Tibial nerve (tissue), 4 donors: ENCODE data around the gene RPP25L. TPM values are rescaled to one million over a fixed set of nuclear protein-coding genes. Genes with fewer than 3 reads are reported as not detected.

Source experiments
- DNase-seq, 2 donors: peaks; one replicate each; pipeline ENCODE4 v3.0.0-alpha.2; 2019; ENCODE audit warnings: low spot score in 2 of 2
- H3K27ac ChIP-seq, 4 donors: fragments of 200-600 bp; sonication (generic) in 3 of 4; one replicate each; pipeline ENCODE4 v1.5.1; 2017 to 2019; ENCODE audit warnings: mild to moderate bottlenecking in 1 of 4
- H3K27me3 ChIP-seq, 2 donors: fragments of 200-600 bp; sonication (generic) in 1 of 2; one replicate each; pipeline versions ENCODE4 v1.5.1 to v1.6.0; 2017 to 2019
- H3K36me3 ChIP-seq, 3 donors: fragments of 200-600 bp; sonication (generic); one replicate each; pipeline ENCODE4 v1.5.1; 2018 to 2019
- H3K4me1 ChIP-seq, 4 donors: fragments of 200-600 bp; sonication (generic) in 3 of 4; one replicate each; pipeline ENCODE4 v1.5.1; 2017 to 2019
- H3K4me3 ChIP-seq, 4 donors: fragments of 200-600 bp; sonication (generic) in 3 of 4; one replicate each; pipeline ENCODE4 v1.5.1; 2017 to 2019; ENCODE audit warnings: mild to moderate bottlenecking in 1 of 4, moderate library complexity in 1 of 4
- H3K9me3 ChIP-seq, 4 donors: fragments of 200-600 bp; sonication (generic) in 3 of 4; one replicate each; pipeline ENCODE4 v1.5.1; 2017 to 2019
- CTCF ChIP-seq, 5 experiments: fragments of 200-600 bp in 3 of 5; fragments of 450-650 bp in 2 of 5; sonication (generic) in 3 of 5; IDR thresholded peaks; one replicate each; pipeline ENCODE4 v1.5.1; 2016 to 2019; ENCODE audit warnings: antibody characterized with exemption in 5 of 5, mild to moderate bottlenecking in 3 of 5, moderate library complexity in 2 of 5
- EP300 ChIP-seq, 2 donors: sonication (generic); formaldehyde crosslinking; IDR thresholded peaks; one replicate each; pipeline ENCODE4 v1.6.1; 2017; ENCODE audit warnings: antibody characterized with exemption in 2 of 2, mild to moderate bottlenecking in 1 of 2
- POLR2A ChIP-seq, 2 donors: fragments of 450-650 bp; IDR thresholded peaks; one replicate each; pipeline ENCODE4 v1.6.1; 2017; ENCODE audit warnings: antibody characterized with exemption in 2 of 2, mild to moderate bottlenecking in 2 of 2, moderate library complexity in 2 of 2
- WGBS, 2 donors: methylation state at CpG; one replicate each; pipeline ENCODE4 v1.1.5; 2018; 5-methylcytosine and 5-hydroxymethylcytosine counted together
- total RNA-seq, 4 donors: library from RNA; depleted of rRNA; stranded (reverse); fragments of >200 nt; gene quantifications; one replicate each; pipeline ENCODE4 v1.1.0, GENCODE V29; 2016

The RPP25L gene
- total RNA-seq, 4 donors from 2014 or later = 31.4 to 45.9 (median 45.4) TPM

GRCh38 chr9:34592895-34593601, 18.8 kb downstream of the RPP25L start:
- Histone ChIP-seq H3K4me1 (peaks cover 0 to 63% (median 44%) of the 10 kb centered on the region in 4 donors), H3K27me3 (peaks cover 0 to 28% of the 10 kb centered on the region in 2 donors), H3K9me3 (no peaks in the 10 kb centered on the region), H3K4me3 (no peak overlapping the region), H3K36me3 (no peaks in the 10 kb centered on the region), H3K27ac (peak overlapping the region; percentile 29 to 89 (median 77))
- peak; percentile 48 to 61 for DNase-seq
- WGBS, 2 donors = 4% methylated on average over 24 to 26 of the region's 26 CpGs
- TF ChIP-seq POLR2A (IDR thresholded peaks at IDR 0.05) (no peak), EP300 (IDR thresholded peaks at IDR 0.05) (peak in 1 of 2 donors; percentile 64)

- Histone ChIP-seq H3K9me3 (no peaks in the 10 kb centered on the region), H3K4me1 (peaks cover 0 to 63% (median 44%) of the 10 kb centered on the region in 4 donors), H3K4me3 (peak overlapping the region in 3 of 4 donors; percentile 37 to 75 (median 48)), H3K27ac (peak overlapping the region; percentile 29 to 89 (median 77)), H3K27me3 (peaks cover 0 to 28% of the 10 kb centered on the region in 2 donors), H3K36me3 (no peaks in the 10 kb centered on the region)
- WGBS, 2 donors = 38 to 40% methylated on average over 13 to 16 of the region's 16 CpGs
- DNase-seq = no peak
- TF ChIP-seq POLR2A (IDR thresholded peaks at IDR 0.05) = no peak
- no peak for TF ChIP-seq EP300 (IDR thresholded peaks at IDR 0.05)
- peak in 1 of 5 experiments; percentile 14 for TF ChIP-seq CTCF (IDR thresholded peaks at IDR 0.05)
These were observed 19.7 kb downstream of the RPP25L start for GRCh38 chr9:34591917-34592866.

DNA sequence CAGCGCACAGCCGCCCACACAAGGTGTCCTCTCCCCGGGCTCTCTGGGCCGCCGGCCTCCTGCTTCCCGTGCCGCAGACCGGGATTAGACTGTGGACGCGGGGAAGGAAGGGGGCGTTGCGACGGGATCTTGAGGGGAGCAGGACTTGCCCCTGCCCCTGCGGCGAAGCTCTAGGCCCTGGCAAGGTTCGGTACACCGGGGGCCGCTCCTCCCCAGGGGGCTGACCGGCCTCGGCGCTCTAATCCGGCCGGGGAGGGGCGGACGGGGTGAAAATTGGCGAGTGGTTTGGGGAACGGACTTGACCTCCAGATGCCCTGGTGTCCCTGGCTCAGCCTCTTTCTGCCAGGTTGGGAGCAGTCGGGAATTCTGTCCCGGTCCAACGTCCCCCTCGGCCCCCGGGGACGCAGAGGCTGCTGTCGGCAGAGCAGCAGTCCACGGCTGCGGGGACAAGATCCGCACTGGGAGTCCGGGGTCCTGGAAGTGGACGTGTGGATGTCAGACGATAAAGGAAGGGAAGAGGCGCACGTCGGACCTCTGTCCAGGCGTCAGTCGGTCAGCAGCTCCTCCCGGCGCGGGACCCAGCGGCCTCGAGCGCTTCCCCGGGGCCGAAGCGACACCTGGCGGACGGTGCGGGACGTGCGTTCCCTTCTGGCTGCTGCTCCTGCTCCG, 20.5 kb downstream of the RPP25L start:
- peaks cover 0 to 34% of the 10 kb centered on the region in 2 donors for H3K27me3 ChIP-seq
- 9 to 14% methylated on average over 26 to 47 of the region's 60 CpGs for WGBS, 2 donors

DNA sequence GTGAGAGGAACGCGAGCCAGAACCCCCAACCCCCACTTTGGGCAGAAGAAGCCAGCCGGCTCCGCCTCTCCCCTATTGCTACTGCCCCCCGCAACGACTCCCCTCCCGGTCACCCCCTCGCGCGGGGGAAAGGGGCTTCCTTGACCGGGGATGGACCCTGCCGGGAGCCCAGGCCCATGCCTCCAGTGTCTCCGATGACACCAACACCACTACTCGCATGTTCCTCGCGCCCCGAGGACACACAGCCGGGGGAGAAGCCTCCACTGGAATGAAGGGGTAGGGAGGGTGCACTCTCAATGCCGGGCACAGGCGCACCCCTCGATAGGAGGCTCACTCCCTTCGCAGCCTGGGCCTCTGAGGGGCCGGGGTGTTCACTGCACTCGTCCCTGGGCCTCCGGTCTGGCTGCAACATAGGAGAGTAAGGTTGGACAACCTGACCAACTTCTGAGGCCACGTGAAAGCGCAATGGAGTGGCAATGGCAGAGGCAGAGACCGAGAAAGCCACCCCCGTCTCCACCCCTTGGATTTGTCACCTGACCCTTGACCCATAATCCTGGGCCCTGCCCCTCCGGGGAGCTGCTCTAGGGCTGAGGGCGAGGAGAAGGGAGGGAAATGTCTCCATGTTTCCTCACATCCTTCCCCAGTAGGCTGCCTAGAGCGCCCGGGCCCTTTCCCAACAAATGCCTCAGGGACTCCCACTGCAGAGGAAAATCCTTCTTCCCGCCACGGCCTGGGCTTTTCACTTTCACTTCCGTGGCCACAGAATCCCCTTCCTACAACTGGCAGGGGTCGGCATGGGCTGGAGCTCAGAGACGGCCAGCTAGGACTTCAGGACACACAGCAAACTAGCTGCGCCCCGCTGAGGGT, 21.3 kb downstream of the RPP25L start:
- peak overlapping the region; percentile 46 to 75 (median 50) for H3K4me3 ChIP-seq
- TF ChIP-seq EP300 (IDR thresholded peaks at IDR 0.05) (no peak), CTCF (IDR thresholded peaks at IDR 0.05) (no peak), POLR2A (IDR thresholded peaks at IDR 0.05) (no peak)
- DNase-seq = peak in 1 of 2 donors; percentile 38
- H3K4me1 ChIP-seq = peaks cover 0 to 63% (median 44%) of the 10 kb centered on the region in 4 donors
- no peaks in the 10 kb centered on the region for H3K36me3 ChIP-seq
- peak overlapping the region; percentile 51 to 89 (median 75) for H3K27ac ChIP-seq
- peaks cover 0 to 41% of the 10 kb centered on the region in 2 donors for H3K27me3 ChIP-seq
- no peaks in the 10 kb centered on the region for H3K9me3 ChIP-seq
- WGBS, 2 donors = 19 to 21% methylated on average over 28 to 38 of the region's 40 CpGs

More for the DNA sequence above, 20.5 kb downstream of the RPP25L start:
- H3K27ac ChIP-seq = peak overlapping the region; percentile 51 to 89 (median 75)
- no peaks in the 10 kb centered on the region for H3K9me3 ChIP-seq
- peak overlapping the region in 3 of 4 donors; percentile 37 to 75 (median 48) for H3K4me3 ChIP-seq
- peak; percentile 78 to 89 for DNase-seq
- TF ChIP-seq CTCF (IDR thresholded peaks at IDR 0.05) (peak; percentile 90 to 96 (median 94)), POLR2A (IDR thresholded peaks at IDR 0.05) (no peak), EP300 (IDR thresholded peaks at IDR 0.05) (peak in 1 of 2 donors; percentile 55)
- no peaks in the 10 kb centered on the region for H3K36me3 ChIP-seq
- peaks cover 0 to 63% (median 44%) of the 10 kb centered on the region in 4 donors for H3K4me1 ChIP-seq
